Right lobe of liver (tissue), 4 donors: ENCODE measurements around the gene EIF2D.

Experiments used
- CTCF ChIP-seq, 4 donors: fragments of 200-600 bp in 3 of 4; fragments of 450-650 bp in 1 of 4; IDR thresholded peaks; one replicate each; pipeline versions ENCODE4 v1.5.1 to v1.8.0; 2016 to 2022; ENCODE audit warnings: antibody characterized with exemption in 4 of 4, mild to moderate bottlenecking in 2 of 4
- POLR2A ChIP-seq: fragments of 450-650 bp; IDR thresholded peaks from one replicate; pipeline ENCODE4 v1.6.1; 2017; ENCODE audit warnings: antibody characterized with exemption, mild to moderate bottlenecking
- donor health status: DM: no; HTN: no; CAD: no.
- donor health status: DM: no; HTN: no; CAD: no.
- donor health status: DM: no; HTN: yes; CAD: no.

- TF ChIP-seq POLR2A (no peak), CTCF (IDR thresholded peaks at IDR 0.05) (no peak)
Observed at GRCh38 chr1:206657751-206658150, 45.5 kb upstream of the EIF2D start.
